RWPE2 (cell line): Measurements from ENCODE around the gene CLCN1.

ENCODE experiments used
- ATAC-seq: fragments of 200-7000 bp; cut with Tn5 transposase; 3 replicates; pipeline ENCODE4 v1.9.1; 2021; ENCODE audit warnings: low read depth
- DNase-seq: peaks from one replicate; pipeline ENCODE4 v3.0.0-alpha.2; 2020; ENCODE audit warnings: low spot score
- H3K27ac ChIP-seq: fragments of 450-650 bp; 2 replicates; pipeline ENCODE4 v1.5.1; 2017; ENCODE audit warnings: mild to moderate bottlenecking; ENCODE audit not compliant: poor library complexity, severe bottlenecking
- H3K27me3 ChIP-seq: fragments of 250-450 bp; sonication (Bioruptor Pico); 2 replicates; pipeline ENCODE4 v1.5.1; 2021; ENCODE audit warnings: mild to moderate bottlenecking, moderate library complexity; ENCODE audit not compliant: insufficient read depth, poor library complexity, severe bottlenecking
- H3K36me3 ChIP-seq: fragments of 250-450 bp; sonication (Bioruptor Pico); 2 replicates; pipeline ENCODE4 v1.5.1; 2020; ENCODE audit warnings: low read depth, mild to moderate bottlenecking, moderate library complexity
- H3K4me1 ChIP-seq: fragments of 250-450 bp; sonication (Bioruptor Pico); 2 replicates; pipeline ENCODE4 v1.5.1; 2021; ENCODE audit warnings: mild to moderate bottlenecking, moderate library complexity; ENCODE audit not compliant: insufficient read depth, poor library complexity, severe bottlenecking
- H3K4me3 ChIP-seq: fragments of 250-450 bp; sonication (Bioruptor Pico); 2 replicates; pipeline ENCODE4 v1.5.1; 2021; ENCODE audit warnings: mild to moderate bottlenecking, moderate library complexity; ENCODE audit not compliant: severe bottlenecking
- H3K9me3 ChIP-seq: fragments of 250-450 bp; sonication (Bioruptor Pico); 2 replicates; pipeline ENCODE4 v1.5.1; 2021; ENCODE audit warnings: mild to moderate bottlenecking, moderate library complexity; ENCODE audit not compliant: severe bottlenecking
- TF ChIP-seq, protein P1 (sequence below): fragments of 450-650 bp; IDR thresholded peaks from one replicate; pipeline ENCODE4 v1.5.1; 2017; ENCODE audit warnings: mild to moderate bottlenecking, moderate library complexity; ENCODE audit not compliant: poor library complexity, severe bottlenecking

The CLCN1 gene

DNA sequence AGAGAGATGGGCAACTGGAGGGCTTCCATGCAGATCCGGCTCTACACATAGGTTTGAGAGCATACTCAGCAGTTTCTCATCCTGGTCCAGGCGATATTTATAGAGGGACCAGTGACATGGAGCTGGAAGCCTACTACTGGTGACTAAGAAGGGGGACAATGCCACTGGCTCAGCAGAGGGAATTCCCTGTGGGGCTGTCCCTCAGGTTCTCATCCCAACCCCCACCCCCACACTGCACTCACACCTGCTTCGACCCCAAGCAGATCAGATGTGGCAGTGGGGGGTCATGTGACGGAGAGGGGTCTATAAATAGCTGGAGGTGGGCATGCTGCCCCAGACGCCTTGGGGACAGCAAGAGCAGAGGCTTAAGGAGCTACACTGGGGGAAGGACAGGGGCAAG lies at the start of gene CLCN1:
TSS of gene CLCN1 (plus strand) at position 336 of the 400 bp plus-strand sequence. CDS start 102 bp downstream, outside the sequence.
- Histone ChIP-seq H3K27ac (no peak within 1 kb of the TSS), H3K36me3 (no peaks in the 10 kb centered on the region), H3K27me3 (no peaks in the 10 kb centered on the region), H3K4me3 (no peak within 1 kb of the TSS), H3K4me1 (peaks cover 11% of the 10 kb centered on the region), H3K9me3 (no peaks in the 10 kb centered on the region)
- DNase-seq (no peak), ATAC-seq (no peak)
- TF ChIP-seq, protein P1, sequence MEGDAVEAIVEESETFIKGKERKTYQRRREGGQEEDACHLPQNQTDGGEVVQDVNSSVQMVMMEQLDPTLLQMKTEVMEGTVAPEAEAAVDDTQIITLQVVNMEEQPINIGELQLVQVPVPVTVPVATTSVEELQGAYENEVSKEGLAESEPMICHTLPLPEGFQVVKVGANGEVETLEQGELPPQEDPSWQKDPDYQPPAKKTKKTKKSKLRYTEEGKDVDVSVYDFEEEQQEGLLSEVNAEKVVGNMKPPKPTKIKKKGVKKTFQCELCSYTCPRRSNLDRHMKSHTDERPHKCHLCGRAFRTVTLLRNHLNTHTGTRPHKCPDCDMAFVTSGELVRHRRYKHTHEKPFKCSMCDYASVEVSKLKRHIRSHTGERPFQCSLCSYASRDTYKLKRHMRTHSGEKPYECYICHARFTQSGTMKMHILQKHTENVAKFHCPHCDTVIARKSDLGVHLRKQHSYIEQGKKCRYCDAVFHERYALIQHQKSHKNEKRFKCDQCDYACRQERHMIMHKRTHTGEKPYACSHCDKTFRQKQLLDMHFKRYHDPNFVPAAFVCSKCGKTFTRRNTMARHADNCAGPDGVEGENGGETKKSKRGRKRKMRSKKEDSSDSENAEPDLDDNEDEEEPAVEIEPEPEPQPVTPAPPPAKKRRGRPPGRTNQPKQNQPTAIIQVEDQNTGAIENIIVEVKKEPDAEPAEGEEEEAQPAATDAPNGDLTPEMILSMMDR = no peak

DNA sequence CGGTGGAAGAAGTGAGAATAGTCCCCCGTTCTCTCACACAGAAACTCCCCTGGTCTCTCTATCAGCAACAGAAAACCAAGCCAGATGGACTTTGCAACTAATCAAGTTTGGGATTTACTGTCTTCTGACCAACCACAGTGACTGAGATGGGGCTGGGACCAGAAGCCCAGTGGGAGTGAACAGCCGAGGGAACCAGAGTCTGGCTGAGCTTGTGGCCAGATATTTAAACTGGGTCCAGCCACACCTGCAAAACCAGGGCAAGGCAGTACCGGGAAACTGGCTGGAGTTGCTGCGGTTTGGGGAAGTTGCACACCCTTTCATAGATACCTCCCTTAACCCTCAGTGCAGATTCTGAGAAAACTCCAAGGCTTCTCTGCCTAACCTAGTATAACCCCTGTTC lies 46.7 kb upstream of the CLCN1 start:
- no peaks in the 10 kb centered on the region for H3K4me1 ChIP-seq
- H3K27me3 ChIP-seq = no peaks in the 10 kb centered on the region
- no peak overlapping the region for H3K4me3 ChIP-seq
- H3K27ac ChIP-seq = no peak overlapping the region
- TF ChIP-seq, protein P1 = no peak
- H3K9me3 ChIP-seq = no peaks in the 10 kb centered on the region
- DNase-seq (no peak), ATAC-seq (no peak)
- peaks cover 35% of the 10 kb centered on the region for H3K36me3 ChIP-seq

DNA sequence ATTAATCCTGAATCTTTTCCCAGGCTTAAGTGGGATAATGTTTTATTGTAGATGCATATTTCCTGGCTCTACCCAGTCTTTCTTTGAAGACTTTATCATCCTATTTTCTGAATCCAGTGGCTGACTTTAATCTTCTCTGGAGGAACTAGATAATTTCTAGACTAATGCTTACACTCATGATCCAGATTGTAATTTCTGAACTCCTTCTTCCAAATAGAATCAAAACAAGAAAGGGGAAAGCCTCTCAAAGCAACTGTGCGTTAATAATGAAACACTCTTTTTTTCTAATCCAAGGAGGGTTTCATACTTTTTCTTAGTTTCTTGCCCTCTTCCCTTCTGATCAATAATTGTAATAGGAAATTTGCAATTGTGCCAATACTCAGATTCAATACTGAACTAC lies 44.7 kb upstream of the CLCN1 start:
- Histone ChIP-seq H3K4me3 (no peak overlapping the region), H3K9me3 (no peaks in the 10 kb centered on the region), H3K27me3 (no peaks in the 10 kb centered on the region), H3K27ac (no peak overlapping the region), H3K4me1 (no peaks in the 10 kb centered on the region), H3K36me3 (peaks cover 24% of the 10 kb centered on the region)
- TF ChIP-seq, protein P1 = no peak
- DNase-seq (no peak), ATAC-seq (no peak)

- Histone ChIP-seq H3K36me3 (peaks cover 12% of the 10 kb centered on the region; the same call in 1 of the 2 replicates), H3K4me1 (no peaks in the 10 kb centered on the region), H3K27me3 (no peaks in the 10 kb centered on the region), H3K9me3 (no peaks in the 10 kb centered on the region), H3K4me3 (no peak overlapping the region), H3K27ac (no peak overlapping the region)
- TF ChIP-seq, protein P1 = no peak
- ATAC-seq = no peak
- no peak for DNase-seq
Observed at GRCh38 chr7:143272871-143273270, 43.0 kb upstream of the CLCN1 start.

DNA sequence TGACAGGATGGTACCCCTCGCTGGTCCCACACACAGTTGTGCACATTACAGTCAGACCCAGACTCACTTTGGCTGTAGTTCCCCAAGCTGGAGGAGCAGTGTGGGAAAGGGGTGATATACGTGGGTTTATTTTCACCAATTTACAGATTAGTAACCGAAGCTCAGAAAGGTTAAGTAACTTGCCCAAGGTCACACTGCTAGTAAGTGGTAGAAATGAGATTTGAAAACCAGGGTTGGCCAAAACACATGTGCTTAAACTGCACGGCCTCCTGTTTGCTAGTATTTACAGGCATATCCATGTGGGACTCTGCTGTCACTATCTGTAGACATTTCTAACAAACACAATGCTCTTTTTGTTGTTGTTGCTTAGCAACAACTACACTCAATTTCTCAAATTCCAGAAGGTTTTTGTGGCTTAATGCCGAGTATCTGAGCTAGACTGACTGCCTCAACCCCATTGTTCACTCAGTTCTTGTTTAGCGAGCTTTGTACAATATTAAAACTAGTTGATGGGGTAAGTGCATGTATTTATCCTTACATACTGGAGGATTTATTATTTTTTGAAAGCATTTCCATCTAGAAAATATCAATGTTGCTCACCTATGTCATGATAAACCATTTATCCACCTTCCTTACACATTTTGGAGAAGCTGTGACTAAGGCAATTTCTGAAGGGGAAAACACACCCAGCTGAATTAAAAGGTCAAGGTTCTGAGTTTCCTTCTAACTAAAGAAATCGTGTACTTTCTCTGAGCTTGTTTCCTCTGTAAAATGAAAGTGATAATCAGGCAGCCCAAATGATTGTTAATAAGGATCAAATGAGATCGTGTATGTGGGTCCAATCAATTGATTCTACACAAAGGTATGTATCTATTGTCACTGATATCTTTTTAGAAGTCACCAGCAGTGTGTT lies 36.5 kb upstream of the CLCN1 start:
- DNase-seq (no peak), ATAC-seq (peak; percentile 74)
- Histone ChIP-seq H3K4me3 (no peak overlapping the region), H3K9me3 (no peaks in the 10 kb centered on the region), H3K27me3 (no peaks in the 10 kb centered on the region), H3K36me3 (no peaks in the 10 kb centered on the region), H3K4me1 (peaks cover 8% of the 10 kb centered on the region), H3K27ac (peak overlapping the region; percentile 29)
- TF ChIP-seq, protein P1 = no peak
